ENCODE measurements around the gene ZER1.

DNA sequence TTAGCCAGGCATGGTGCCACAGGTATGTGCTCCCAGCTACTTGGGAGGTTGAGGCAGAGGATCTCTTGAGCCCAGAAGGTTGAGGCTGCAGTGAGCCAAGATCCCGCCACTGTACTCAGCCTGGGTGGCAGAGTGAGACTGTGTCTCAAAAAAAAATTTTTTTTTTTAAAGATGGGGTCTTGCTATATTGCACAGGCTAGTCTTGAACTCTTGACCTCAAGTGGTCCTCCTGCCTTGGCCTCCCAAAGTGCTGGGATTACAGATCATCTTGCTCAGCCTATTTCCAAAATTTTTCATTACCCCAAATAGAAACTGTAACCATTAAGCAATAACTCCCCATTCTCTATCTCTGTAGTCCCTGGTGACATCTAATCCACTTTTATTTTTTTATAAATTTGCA lies 10.9 kb upstream of the ZER1 start:
- TF ChIP-seq, protein P1, sequence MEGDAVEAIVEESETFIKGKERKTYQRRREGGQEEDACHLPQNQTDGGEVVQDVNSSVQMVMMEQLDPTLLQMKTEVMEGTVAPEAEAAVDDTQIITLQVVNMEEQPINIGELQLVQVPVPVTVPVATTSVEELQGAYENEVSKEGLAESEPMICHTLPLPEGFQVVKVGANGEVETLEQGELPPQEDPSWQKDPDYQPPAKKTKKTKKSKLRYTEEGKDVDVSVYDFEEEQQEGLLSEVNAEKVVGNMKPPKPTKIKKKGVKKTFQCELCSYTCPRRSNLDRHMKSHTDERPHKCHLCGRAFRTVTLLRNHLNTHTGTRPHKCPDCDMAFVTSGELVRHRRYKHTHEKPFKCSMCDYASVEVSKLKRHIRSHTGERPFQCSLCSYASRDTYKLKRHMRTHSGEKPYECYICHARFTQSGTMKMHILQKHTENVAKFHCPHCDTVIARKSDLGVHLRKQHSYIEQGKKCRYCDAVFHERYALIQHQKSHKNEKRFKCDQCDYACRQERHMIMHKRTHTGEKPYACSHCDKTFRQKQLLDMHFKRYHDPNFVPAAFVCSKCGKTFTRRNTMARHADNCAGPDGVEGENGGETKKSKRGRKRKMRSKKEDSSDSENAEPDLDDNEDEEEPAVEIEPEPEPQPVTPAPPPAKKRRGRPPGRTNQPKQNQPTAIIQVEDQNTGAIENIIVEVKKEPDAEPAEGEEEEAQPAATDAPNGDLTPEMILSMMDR (IDR thresholded peaks at IDR 0.05 in 4 of 5, conservative IDR thresholded peaks at IDR 0.05 in 1 of 5): no peak
- TF ChIP-seq POLR2A (IDR thresholded peaks at IDR 0.05): no peak

Measured in gastrocnemius medialis (tissue), 4 donors.